Astrocyte (in vitro differentiated cells and primary cell): ENCODE measurements around the gene FOXD1. TPM values are rescaled to one million over a fixed set of nuclear protein-coding genes. Genes with fewer than 3 reads are reported as not detected.
A peak's percentile ranks its signal among the peaks of the same experiment; 100 is the strongest.

Source experiments
- DNase-seq: peaks from one replicate; pipeline ENCODE4 v3.0.0-alpha.2; 2010; ENCODE audit warnings: low read depth
- FAIRE-seq: peaks from 2 replicates; lab custom pipeline; 2011; peaks lifted over from hg19 to GRCh38; lab: Jason Lieb, UNC
- H2AFZ ChIP-seq: 2 replicates; pipeline ENCODE4 v1.6.0; 2012; ENCODE audit warnings: low read depth, low read length, inconsistent platforms
- H3K27ac ChIP-seq: 2 replicates; pipeline ENCODE4 v1.5.1; 2011; ENCODE audit warnings: low read depth, low read length, inconsistent platforms
- H3K27me3 ChIP-seq: 2 replicates; pipeline ENCODE4 v1.6.0; 2011; ENCODE audit warnings: low read length, inconsistent platforms; ENCODE audit not compliant: insufficient read depth
- H3K36me3 ChIP-seq: 2 replicates; pipeline ENCODE4 v1.5.1; 2011; ENCODE audit warnings: low read length, inconsistent platforms; ENCODE audit not compliant: insufficient read depth
- H3K4me1 ChIP-seq: 2 replicates; pipeline ENCODE4 v1.5.1; 2011; ENCODE audit warnings: low read length, inconsistent platforms; ENCODE audit not compliant: insufficient read depth
- H3K4me2 ChIP-seq: 2 replicates; pipeline ENCODE4 v1.6.0; 2012; ENCODE audit warnings: low read length, inconsistent platforms
- H3K4me3 ChIP-seq: 2 replicates; pipeline ENCODE4 v1.5.1; 2011; ENCODE audit warnings: low read depth, mild to moderate bottlenecking, low read length, inconsistent platforms; ENCODE audit not compliant: insufficient read depth
- H3K79me2 ChIP-seq: 2 replicates; pipeline ENCODE4 v1.6.0; 2012; ENCODE audit warnings: mild to moderate bottlenecking, low read length, inconsistent platforms; ENCODE audit not compliant: insufficient read depth
- H3K9ac ChIP-seq: 2 replicates; pipeline ENCODE4 v1.6.0; 2012; ENCODE audit warnings: mild to moderate bottlenecking, low read length, inconsistent platforms
- H3K9me3 ChIP-seq: 2 replicates; pipeline ENCODE4 v1.5.1; 2012; ENCODE audit warnings: low read depth, mild to moderate bottlenecking, low read length, inconsistent platforms; ENCODE audit not compliant: insufficient read depth
- H4K20me1 ChIP-seq: 2 replicates; pipeline ENCODE4 v1.6.0; 2012; ENCODE audit warnings: low read length, inconsistent platforms; ENCODE audit not compliant: insufficient read depth
- H3K27ac Mint-ChIP-seq: one replicate; pipeline ENCODE4 v1.8.0; 2021; ENCODE audit warnings: mild to moderate bottlenecking, mixed read lengths; ENCODE audit not compliant: unreplicated experiment
- H3K27me3 Mint-ChIP-seq: one replicate; pipeline ENCODE4 v1.8.0; 2021; ENCODE audit warnings: low read depth, mixed read lengths; ENCODE audit not compliant: unreplicated experiment
- H3K36me3 Mint-ChIP-seq: one replicate; pipeline ENCODE4 v1.8.0; 2021; ENCODE audit warnings: low read depth, mixed read lengths; ENCODE audit not compliant: unreplicated experiment
- H3K4me1 Mint-ChIP-seq: one replicate; pipeline ENCODE4 v1.8.0; 2021; ENCODE audit warnings: low read depth, mixed read lengths; ENCODE audit not compliant: unreplicated experiment
- H3K4me3 Mint-ChIP-seq: one replicate; pipeline ENCODE4 v1.8.0; 2021; ENCODE audit warnings: mild to moderate bottlenecking, moderate library complexity, mixed read lengths; ENCODE audit not compliant: unreplicated experiment
- H3K9me3 Mint-ChIP-seq: one replicate; pipeline ENCODE4 v1.8.0; 2021; ENCODE audit warnings: mild to moderate bottlenecking, mixed read lengths; ENCODE audit not compliant: unreplicated experiment
- CTCF ChIP-seq: IDR thresholded peaks from 2 replicates; pipeline ENCODE4 v1.5.1; 2011; ENCODE audit warnings: low read depth, mild to moderate bottlenecking, inconsistent platforms, low read length, moderate library complexity; ENCODE audit not compliant: insufficient read depth
- EZH2 ChIP-seq: IDR thresholded peaks from 2 replicates; pipeline ENCODE4 v1.6.1; 2012; ENCODE audit warnings: mild to moderate bottlenecking, low read length, inconsistent platforms; ENCODE audit not compliant: insufficient read depth
- total RNA-seq: library from RNA; stranded (reverse); gene quantifications from 2 replicates; pipeline ENCODE4 v1.2.1, GENCODE V29; 2021

Gene FOXD1
- total RNA-seq, 1 donor from 2014 or later, result 16.9 TPM

GRCh38 chr5:73496984-73497457 lies 48.4 kb upstream of the FOXD1 start:
- H3K9me3 ChIP-seq, result no peaks in the 10 kb centered on the region
- peak overlapping the region; percentile 86 for H3K4me3 ChIP-seq
- H3K79me2 ChIP-seq, result peaks cover 39% of the 10 kb centered on the region
- H3K27ac ChIP-seq, result peak overlapping the region; percentile 97
- peaks cover 29% of the 10 kb centered on the region for H4K20me1 ChIP-seq
- H3K4me3 Mint-ChIP-seq, result peak overlapping the region; percentile 97
- H3K27ac Mint-ChIP-seq, result peak overlapping the region; percentile 97
- H3K4me2 ChIP-seq, result peak overlapping the region; percentile 96
- H2AFZ ChIP-seq, result peak overlapping the region; percentile 96
- H3K27me3 ChIP-seq, result no peaks in the 10 kb centered on the region
- peak; percentile 47 for DNase-seq
- H3K36me3 Mint-ChIP-seq, result peaks cover 14% of the 10 kb centered on the region
- H3K4me1 ChIP-seq, result peaks cover 22% of the 10 kb centered on the region
- H3K27me3 Mint-ChIP-seq, result no peaks in the 10 kb centered on the region
- no peaks in the 10 kb centered on the region for H3K9me3 Mint-ChIP-seq
- H3K36me3 ChIP-seq, result peaks cover 7% of the 10 kb centered on the region
- no peak for FAIRE-seq
- TF ChIP-seq CTCF (peak; percentile 54), EZH2 (no peak)
- H3K4me1 Mint-ChIP-seq, result peaks cover 10% of the 10 kb centered on the region
- H3K9ac ChIP-seq, result peak overlapping the region; percentile 100

- H2AFZ ChIP-seq, result no peak overlapping the region
- TF ChIP-seq EZH2 (no peak), CTCF (no peak)
- H3K27ac ChIP-seq, result no peak overlapping the region
- no peak overlapping the region for H3K27ac Mint-ChIP-seq
- H3K36me3 ChIP-seq, result peaks cover under 1% of the 10 kb centered on the region
- H3K79me2 ChIP-seq, result peaks cover 27% of the 10 kb centered on the region
- no peaks in the 10 kb centered on the region for H3K9me3 ChIP-seq
- no peaks in the 10 kb centered on the region for H3K27me3 Mint-ChIP-seq
- peaks cover 18% of the 10 kb centered on the region for H4K20me1 ChIP-seq
- H3K9me3 Mint-ChIP-seq, result no peaks in the 10 kb centered on the region
- H3K4me1 Mint-ChIP-seq, result peaks cover 4% of the 10 kb centered on the region
- no peaks in the 10 kb centered on the region for H3K27me3 ChIP-seq
- no peak for FAIRE-seq
- H3K9ac ChIP-seq, result no peak overlapping the region
- H3K4me3 ChIP-seq, result no peak overlapping the region
- peaks cover 11% of the 10 kb centered on the region for H3K36me3 Mint-ChIP-seq
- DNase-seq, result no peak
- peaks cover 22% of the 10 kb centered on the region for H3K4me1 ChIP-seq
- H3K4me3 Mint-ChIP-seq, result no peak overlapping the region
- H3K4me2 ChIP-seq, result no peak overlapping the region
Measured at GRCh38 chr5:73495772-73496335, 47.3 kb upstream of the FOXD1 start.

- Histone ChIP-seq H3K9ac (no peak overlapping the region), H3K36me3 (no peaks in the 10 kb centered on the region), H3K4me3 (no peak overlapping the region), H4K20me1 (peaks cover 7% of the 10 kb centered on the region), H3K9me3 (no peaks in the 10 kb centered on the region), H2AFZ (no peak overlapping the region), H3K79me2 (peaks cover 16% of the 10 kb centered on the region), H3K27ac (no peak overlapping the region), H3K4me1 (peaks cover 13% of the 10 kb centered on the region), H3K4me2 (no peak overlapping the region), H3K27me3 (no peaks in the 10 kb centered on the region)
- no peak for FAIRE-seq
- Mint-ChIP-seq H3K4me3 (no peak overlapping the region), H3K36me3 (peaks cover 8% of the 10 kb centered on the region), H3K9me3 (no peaks in the 10 kb centered on the region), H3K4me1 (no peaks in the 10 kb centered on the region), H3K27me3 (no peaks in the 10 kb centered on the region), H3K27ac (no peak overlapping the region)
- DNase-seq, result no peak
- TF ChIP-seq CTCF, result no peak
- TF ChIP-seq EZH2, result no peak
Measured at GRCh38 chr5:73494721-73495120, 46.1 kb upstream of the FOXD1 start.
